GM23248 (cell line): Measurements from ENCODE around the gene AEBP1. TPM values are rescaled to one million over a fixed set of nuclear protein-coding genes. Genes with fewer than 3 reads are reported as not detected.

Source experiments
- DNase-seq: peaks from one replicate; pipeline ENCODE4 v3.0.0-alpha.2; 2015
- H2AFZ ChIP-seq: fragments of 200-600 bp; sonication (generic); 2 replicates; pipeline ENCODE4 v1.6.1; 2016; ENCODE audit warnings: antibody characterized with exemption
- H3F3A ChIP-seq: fragments of 200-600 bp; sonication (generic); 2 replicates; pipeline ENCODE4 v1.6.1; 2016; ENCODE audit warnings: mild to moderate bottlenecking, antibody characterized with exemption, mixed run types; ENCODE audit not compliant: insufficient read depth
- H3K27ac ChIP-seq: fragments of 200-600 bp; sonication (generic); 2 replicates; pipeline ENCODE4 v1.5.1; 2016; ENCODE audit warnings: mild to moderate bottlenecking
- H3K27me3 ChIP-seq: fragments of 200-600 bp; sonication (generic); replicated peaks from 2 replicates; pipeline ENCODE4 v1.6.1; 2016; ENCODE audit warnings: mild to moderate bottlenecking; ENCODE audit not compliant: insufficient read depth
- H3K36me3 ChIP-seq: fragments of 200-600 bp; sonication (generic); 2 replicates; pipeline ENCODE4 v1.6.1; 2016; ENCODE audit warnings: low read depth, mild to moderate bottlenecking
- H3K4me1 ChIP-seq: fragments of 200-600 bp; sonication (generic); 2 replicates; pipeline ENCODE4 v1.6.1; 2016; ENCODE audit warnings: mild to moderate bottlenecking; ENCODE audit not compliant: insufficient read depth
- H3K4me2 ChIP-seq: fragments of 200-600 bp; sonication (generic); one replicate; pipeline ENCODE4 v1.6.1; 2016; ENCODE audit warnings: mild to moderate bottlenecking; ENCODE audit not compliant: unreplicated experiment
- H3K4me3 ChIP-seq: fragments of 200-600 bp; sonication (generic); 2 replicates; pipeline ENCODE4 v1.5.1; 2016; ENCODE audit warnings: mild to moderate bottlenecking
- H3K79me2 ChIP-seq: fragments of 200-600 bp; sonication (generic); 2 replicates; pipeline ENCODE4 v1.6.1; 2016; ENCODE audit warnings: mild to moderate bottlenecking; ENCODE audit not compliant: insufficient read depth
- H3K9ac ChIP-seq: fragments of 200-600 bp; sonication (generic); 2 replicates; pipeline ENCODE4 v1.6.1; 2016; ENCODE audit warnings: mild to moderate bottlenecking
- H3K9me2 ChIP-seq: fragments of 200-600 bp; sonication (generic); 2 replicates; pipeline ENCODE4 v1.6.1; 2016; ENCODE audit warnings: mixed run types, mild to moderate bottlenecking, moderate library complexity; ENCODE audit not compliant: insufficient read depth
- H3K9me3 ChIP-seq: fragments of 200-600 bp; sonication (generic); one replicate; pipeline ENCODE4 v1.6.1; 2017; ENCODE audit warnings: low read depth
- H4K20me1 ChIP-seq: fragments of 200-600 bp; sonication (generic); 2 replicates; pipeline ENCODE4 v1.6.0; 2016; ENCODE audit not compliant: insufficient read depth
- EZH2 ChIP-seq: fragments of 200-600 bp; sonication (generic); IDR thresholded peaks from 2 replicates; pipeline ENCODE4 v1.6.1; 2018; ENCODE audit warnings: antibody characterized with exemption, mild to moderate bottlenecking; ENCODE audit not compliant: insufficient read depth, poor library complexity, severe bottlenecking
- EZH2phosphoT487 ChIP-seq: fragments of 200-600 bp; sonication (generic); IDR thresholded peaks from 2 replicates; pipeline ENCODE4 v1.6.1; 2018; ENCODE audit warnings: antibody characterized with exemption, moderate library complexity, mild to moderate bottlenecking, low read depth; ENCODE audit not compliant: insufficient read depth
- WGBS, 2 experiments: methylation state at CpG; one replicate each; pipeline ENCODE4 v1.1.6; 2015 to 2017; ENCODE audit warnings: low lambda C conversion rate in 2 of 2, low coverage in 1 of 2; ENCODE audit errors: missing lambda C conversion rate in 2 of 2; 5-methylcytosine and 5-hydroxymethylcytosine counted together
- in situ Hi-C: fragments of 300-500 bp; cut with MboI; formaldehyde crosslinking; loops from 2 replicates; pipeline ENCODE4 v1.15.0; 2020
- polyA plus RNA-seq: library from polyadenylated mRNA; unstranded; fragments of >200 nt; fragmentation: Nextera tagmentation; extraction: Ambion mirVana; gene quantifications from 2 replicates; pipeline ENCODE4 v1.2.1, GENCODE V29; 2016
- total RNA-seq: library from RNA; depleted of rRNA; stranded (reverse); fragments of >200 nt; shearing (Covaris generic); gene quantifications from 2 replicates; pipeline ENCODE4 v1.2.3, GENCODE V29; 2014

The AEBP1 gene
- total and polyA plus RNA-seq, 2 experiments from 2014 or later, result 46.6 to 53.0 TPM

DNA sequence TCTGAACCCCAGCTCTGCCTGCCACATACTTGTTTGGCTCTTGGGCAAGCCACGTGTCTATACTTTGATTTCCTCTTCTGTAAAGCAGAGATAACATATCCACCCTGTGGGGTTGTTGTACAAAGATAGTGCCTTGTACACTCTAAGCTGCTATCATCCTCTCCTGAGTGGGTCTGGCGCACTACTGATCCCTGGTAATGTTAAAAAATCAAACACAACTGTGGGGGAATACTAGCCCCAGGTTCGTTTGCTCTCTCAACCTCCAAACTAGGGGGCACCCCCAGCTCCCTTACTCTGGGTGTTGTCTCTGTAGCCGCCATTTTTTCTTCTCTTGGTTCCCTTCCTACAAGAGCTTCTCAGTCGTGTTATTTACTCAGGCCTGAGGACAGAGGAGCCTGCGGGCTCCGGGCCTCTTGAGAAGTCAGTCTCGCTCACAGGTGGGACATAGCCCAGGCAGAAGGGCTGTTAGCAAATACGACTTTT, 22.8 kb upstream of the AEBP1 start:
- H4K20me1 ChIP-seq, result no peaks in the 10 kb centered on the region
- H3K9me3 ChIP-seq, result no peaks in the 10 kb centered on the region
- in situ Hi-C loops, result no loop called here
- peaks cover 29% of the 10 kb centered on the region for H3K4me1 ChIP-seq
- TF ChIP-seq EZH2phosphoT487, result no peak
- TF ChIP-seq EZH2, result no peak
- no peak overlapping the region; the same call in 1 of the 2 replicates for H2AFZ ChIP-seq
- peak; percentile 36 for DNase-seq
- peak overlapping the region; percentile 71 for H3K4me2 ChIP-seq
- no peaks in the 10 kb centered on the region for H3K27me3 ChIP-seq
- H3K36me3 ChIP-seq, result no peaks in the 10 kb centered on the region
- H3K9me2 ChIP-seq, result no peaks in the 10 kb centered on the region
- 54 to 55% methylated on average over 9 of the region's 9 CpGs for WGBS, 2 experiments
- H3K79me2 ChIP-seq, result peaks cover 21% of the 10 kb centered on the region
- 0 out of 2 replicates have a peak overlapping the region, but pooled peaks have one; percentile 7 for H3K27ac ChIP-seq
- H3K4me3 ChIP-seq, result peak overlapping the region; percentile 80
- H3K9ac ChIP-seq, result peak overlapping the region; percentile 84
- H3F3A ChIP-seq, result peaks cover 18% of the 10 kb centered on the region; the same call in 1 of the 2 replicates

DNA sequence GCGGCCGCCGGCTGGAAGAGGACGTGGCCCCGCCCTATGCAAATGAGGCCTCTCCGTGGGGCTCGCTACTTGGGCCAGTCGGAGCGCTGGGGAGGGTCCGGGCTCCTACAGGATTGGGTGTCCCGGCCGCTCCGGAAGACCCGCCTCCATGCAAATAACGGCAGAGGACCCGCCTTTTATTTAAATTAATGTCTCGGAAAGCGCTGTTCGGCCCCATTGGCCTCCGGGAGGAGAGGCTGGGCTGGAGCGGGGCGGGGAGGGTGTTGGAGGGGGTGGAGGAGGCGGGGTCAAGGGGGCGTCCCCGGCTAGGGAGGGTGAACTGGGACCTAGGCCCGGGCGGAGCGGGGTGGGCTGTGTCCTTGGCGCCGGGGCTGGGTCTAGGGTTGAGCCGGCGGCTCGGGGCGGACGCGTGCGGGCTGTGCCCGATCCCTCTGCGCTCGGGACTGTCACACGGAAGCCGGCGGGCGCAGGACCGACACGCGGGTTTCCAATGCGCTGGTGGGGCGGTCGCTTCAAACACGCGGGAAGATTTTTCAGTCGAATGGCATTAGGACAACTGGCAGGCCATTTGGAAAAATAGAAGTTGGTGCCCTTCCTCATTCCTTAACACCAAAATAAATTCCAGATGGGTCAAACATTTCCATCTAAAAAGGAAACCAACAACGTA, 21.5 kb upstream of the AEBP1 start:
- no peaks in the 10 kb centered on the region for H3K9me3 ChIP-seq
- peak overlapping the region; percentile 73 for H3K4me3 ChIP-seq
- no peaks in the 10 kb centered on the region for H4K20me1 ChIP-seq
- H3K27ac ChIP-seq, result peak overlapping the region; percentile 90
- H3K79me2 ChIP-seq, result peaks cover 21% of the 10 kb centered on the region
- peak overlapping the region; percentile 83 for H3K9ac ChIP-seq
- H3F3A ChIP-seq, result peaks cover 31% of the 10 kb centered on the region
- TF ChIP-seq EZH2phosphoT487 (no peak), EZH2 (no peak)
- peak overlapping the region; percentile 57 for H2AFZ ChIP-seq
- in situ Hi-C loops, result no loop called here
- peak overlapping the region; percentile 79 for H3K4me2 ChIP-seq
- no peaks in the 10 kb centered on the region for H3K9me2 ChIP-seq
- DNase-seq, result peak; percentile 100
- 1% methylated on average over 43 to 52 of the region's 54 CpGs for WGBS, 2 experiments
- H3K36me3 ChIP-seq, result no peaks in the 10 kb centered on the region
- H3K27me3 ChIP-seq, result no peaks in the 10 kb centered on the region
- H3K4me1 ChIP-seq, result peaks cover 37% of the 10 kb centered on the region

GRCh38 chr7:44083796-44084195, 20.3 kb upstream of the AEBP1 start:
- 84 to 90% methylated on average over 3 of the region's 3 CpGs for WGBS, 2 experiments
- peak overlapping the region; percentile 90 for H3K27ac ChIP-seq
- H2AFZ ChIP-seq, result no peak overlapping the region
- H3K36me3 ChIP-seq, result no peaks in the 10 kb centered on the region
- H3K9me2 ChIP-seq, result no peaks in the 10 kb centered on the region
- H4K20me1 ChIP-seq, result no peaks in the 10 kb centered on the region
- in situ Hi-C loops, result no loop called here
- DNase-seq, result no peak
- H3K4me1 ChIP-seq, result peaks cover 46% of the 10 kb centered on the region
- H3F3A ChIP-seq, result peaks cover 36% of the 10 kb centered on the region
- no peak overlapping the region for H3K9ac ChIP-seq
- peaks cover 21% of the 10 kb centered on the region for H3K79me2 ChIP-seq
- H3K4me3 ChIP-seq, result 0 out of 2 replicates have a peak overlapping the region, but pooled peaks have one; percentile 73
- no peaks in the 10 kb centered on the region for H3K9me3 ChIP-seq
- no peak overlapping the region for H3K4me2 ChIP-seq
- TF ChIP-seq EZH2 (no peak), EZH2phosphoT487 (no peak)
- no peaks in the 10 kb centered on the region for H3K27me3 ChIP-seq

- Histone ChIP-seq H3K9me2 (no peaks in the 10 kb centered on the region), H3K9ac (peak overlapping the region; percentile 20; the same call in 1 of the 2 replicates), H3K27me3 (no peaks in the 10 kb centered on the region), H3F3A (peaks cover 45% of the 10 kb centered on the region), H2AFZ (peak overlapping the region; percentile 10; the same call in 1 of the 2 replicates), H3K36me3 (no peaks in the 10 kb centered on the region), H3K9me3 (no peaks in the 10 kb centered on the region), H3K79me2 (peaks cover 21% of the 10 kb centered on the region), H3K4me1 (peaks cover 55% of the 10 kb centered on the region), H4K20me1 (no peaks in the 10 kb centered on the region), H3K27ac (peak overlapping the region; percentile 56), H3K4me3 (no peak overlapping the region), H3K4me2 (no peak overlapping the region)
- 35 to 55% methylated on average over 4 of the region's 4 CpGs for WGBS, 2 experiments
- TF ChIP-seq EZH2 (no peak), EZH2phosphoT487 (no peak)
- no peak for DNase-seq
- in situ Hi-C loops, result loop anchor here (5.0 kb wide), 1 partner anchor 53 kb away; no protein-coding TSS in a partner anchor
Measured at GRCh38 chr7:44084701-44085100, 19.4 kb upstream of the AEBP1 start.
